KBM-7 (cell line): Measurements from ENCODE around the gene PLEKHB2.
"Not testable (repeated sequence)": the region's sequence is repeated elsewhere in the genome, so short reads cannot be mapped to it uniquely, and the experiment has no call there.

Experiments used
- DNase-seq: peaks from one replicate; pipeline ENCODE4 v3.0.0-alpha.2; 2015
- in situ Hi-C: fragments of 300-500 bp; cut with MboI; formaldehyde crosslinking; loops from 2 replicates; pipeline ENCODE4 v1.14.3; 2020; ENCODE audit warnings: low sequenced_read_pairs, low pct_unique_long_range_greater_than_20kb, mixed read lengths

Gene PLEKHB2

DNA sequence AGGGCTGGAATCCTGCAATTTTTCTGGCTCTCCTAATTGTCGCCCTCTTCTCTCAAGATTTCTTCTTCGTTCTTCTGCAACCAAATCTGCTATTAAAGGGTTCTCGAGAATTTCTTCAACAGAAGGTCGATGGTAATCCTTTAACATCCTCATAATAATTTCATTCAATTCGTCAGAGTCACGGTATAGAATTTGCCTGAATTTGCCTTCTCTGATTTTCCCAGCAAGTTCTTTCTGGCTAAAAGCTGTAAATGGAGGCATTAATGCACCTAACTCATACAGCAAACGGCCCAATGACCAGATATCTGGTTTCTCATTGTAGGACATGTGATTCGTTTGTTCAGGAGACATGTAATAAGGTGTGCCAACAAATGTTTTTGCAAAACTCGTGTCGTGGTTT, 72.9 kb downstream of the PLEKHB2 start:
- DNase-seq, in situ Hi-C loops: not testable (repeated sequence)

DNA sequence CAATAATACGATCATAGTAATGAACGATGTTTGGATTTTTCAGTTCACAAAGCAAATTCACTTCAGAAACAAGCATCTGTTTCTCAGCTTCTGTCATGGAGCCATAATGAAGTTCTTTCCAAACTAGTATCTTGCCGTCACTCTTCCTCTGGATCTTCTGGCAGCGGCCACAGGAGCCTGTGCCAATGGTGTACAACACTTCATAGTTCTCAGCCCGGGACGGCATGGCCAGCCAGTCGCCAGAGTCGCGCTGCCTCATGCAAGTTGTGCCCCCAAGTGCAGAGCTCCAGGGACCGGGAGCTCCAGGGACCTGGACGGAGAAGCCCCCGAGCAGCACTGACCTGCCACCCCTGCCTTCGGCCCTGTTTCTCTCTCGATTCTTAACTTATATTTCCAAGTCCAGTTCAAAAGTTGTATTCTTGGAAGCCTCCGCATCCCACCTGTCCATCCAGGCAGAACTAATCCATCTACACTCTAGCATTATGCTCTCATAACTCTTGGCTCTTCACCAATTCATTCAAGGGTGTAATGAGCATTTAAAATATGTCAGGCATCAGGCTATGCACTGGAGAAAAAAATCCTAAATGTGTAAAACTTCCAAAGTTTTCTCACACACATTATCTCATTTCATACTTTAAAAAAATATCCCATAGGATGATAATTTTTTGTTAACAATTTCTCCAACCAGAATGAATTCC, 73.7 kb downstream of the PLEKHB2 start:
- in situ Hi-C loops, result not testable (repeated sequence)

DNA sequence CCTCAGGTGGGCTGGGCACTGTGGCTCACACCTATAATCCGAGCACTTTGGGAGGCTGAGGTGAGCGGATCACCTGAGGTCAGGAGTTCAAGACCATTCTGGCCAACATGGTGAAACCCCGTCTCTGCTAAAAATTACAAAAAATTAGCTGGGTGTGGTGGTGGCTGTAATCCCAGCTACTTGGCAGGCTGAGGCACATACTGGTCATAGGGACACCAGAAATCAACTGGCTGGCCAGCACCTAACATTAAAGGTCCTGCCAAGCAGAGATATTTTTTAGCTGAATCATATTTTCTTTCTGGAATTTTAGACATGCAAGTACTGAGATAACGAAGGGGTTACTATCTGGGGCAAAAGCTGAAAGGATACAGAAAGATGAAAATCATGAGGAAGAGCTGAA, 76.3 kb downstream of the PLEKHB2 start:
- in situ Hi-C loops, DNase-seq: not testable (repeated sequence)

More for the DNA sequence above, 73.7 kb downstream of the PLEKHB2 start:
- DNase-seq, result not testable (repeated sequence)

DNA sequence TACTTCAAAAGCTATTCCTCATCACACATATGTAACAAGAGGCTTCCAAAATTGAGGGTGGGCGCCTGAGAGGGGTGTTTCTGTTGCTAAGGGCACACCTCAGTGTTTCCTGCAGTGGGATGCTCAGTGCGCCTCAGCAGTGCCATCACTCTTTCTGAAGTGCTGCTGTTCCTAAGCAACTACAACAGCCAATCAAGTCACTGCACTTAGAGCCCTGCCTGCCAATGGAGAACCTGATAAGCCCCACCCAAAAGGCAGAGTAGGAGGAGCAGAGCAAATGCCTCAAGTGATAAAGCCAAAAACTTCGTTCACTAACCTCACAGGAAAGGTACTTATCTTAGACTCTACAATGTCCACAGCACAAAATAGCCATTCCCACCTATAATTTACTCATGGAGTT, 88.3 kb downstream of the PLEKHB2 start:
- DNase-seq, in situ Hi-C loops: not testable (repeated sequence)

DNA sequence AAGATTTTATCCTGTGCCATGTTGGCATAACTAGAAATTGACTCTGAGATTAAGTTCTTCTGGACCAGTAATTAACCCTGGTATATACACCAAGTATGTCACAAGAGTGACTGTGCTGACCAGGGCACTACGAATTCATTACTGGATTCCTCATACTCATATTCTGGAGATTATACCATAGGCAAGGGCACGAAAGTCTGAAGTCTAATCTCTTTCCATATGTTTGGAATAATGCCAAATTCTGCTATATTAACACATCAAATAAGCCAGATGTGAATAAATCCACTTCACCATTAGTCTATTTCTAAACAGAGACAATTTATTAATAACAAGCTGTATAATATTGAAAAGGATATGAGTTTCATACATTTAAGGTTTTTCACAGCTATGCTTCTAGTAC, 91.0 kb downstream of the PLEKHB2 start:
- in situ Hi-C loops, result not testable (repeated sequence)

More for the DNA sequence above, 91.0 kb downstream of the PLEKHB2 start:
- not testable (repeated sequence) for DNase-seq
